BJ (cell line): ENCODE measurements around the gene COL6A3. TPM values are rescaled to one million over a fixed set of nuclear protein-coding genes. Genes with fewer than 3 reads are reported as not detected.

Source experiments
- CTCF ChIA-PET: fragments of 350-600 bp; formaldehyde crosslinking; extraction: SDS; loops from one replicate; lab custom pipeline; 2021; ENCODE audit warnings: antibody characterized with exemption, inconsistent platforms; lab: Yijun Ruan, JAX
- POLR2A ChIA-PET: fragments of 300-600 bp; sonication (Branson Sonifier 250); formaldehyde crosslinking; extraction: SDS; loops from one replicate; lab custom pipeline; 2021; ENCODE audit warnings: antibody characterized with exemption; lab: Charles Lee
- DNase-seq: peaks from one replicate; pipeline ENCODE4 v3.0.0-alpha.2; 2011; ENCODE audit warnings: low read depth
- H3K27me3 ChIP-seq: 2 replicates; pipeline ENCODE4 v1.6.0; 2011; ENCODE audit warnings: low read length; ENCODE audit not compliant: control insufficient read depth, insufficient read depth
- H3K36me3 ChIP-seq: 2 replicates; pipeline ENCODE4 v1.5.1; 2011; ENCODE audit warnings: low read length; ENCODE audit not compliant: control insufficient read depth, insufficient read depth
- H3K4me3 ChIP-seq: 2 replicates; pipeline ENCODE4 v1.5.1; 2011; ENCODE audit warnings: low read depth, mild to moderate bottlenecking, control low read depth, low read length
- polyA plus RNA-seq: library from polyadenylated mRNA; depleted of rRNA; stranded (reverse); fragments of >200 nt; gene quantifications from 2 replicates; pipeline ENCODE4 v1.2.3, GENCODE V29; 2011
- TF ChIP-seq, protein P1 (sequence below): IDR thresholded peaks from 2 replicates; pipeline ENCODE4 v1.5.1; 2011; ENCODE audit warnings: low read depth, mild to moderate bottlenecking, control low read depth, inconsistent platforms, low read length, moderate library complexity; ENCODE audit not compliant: insufficient read depth

COL6A3 gene
- polyA plus RNA-seq, 1 experiment: 695 TPM

DNA sequence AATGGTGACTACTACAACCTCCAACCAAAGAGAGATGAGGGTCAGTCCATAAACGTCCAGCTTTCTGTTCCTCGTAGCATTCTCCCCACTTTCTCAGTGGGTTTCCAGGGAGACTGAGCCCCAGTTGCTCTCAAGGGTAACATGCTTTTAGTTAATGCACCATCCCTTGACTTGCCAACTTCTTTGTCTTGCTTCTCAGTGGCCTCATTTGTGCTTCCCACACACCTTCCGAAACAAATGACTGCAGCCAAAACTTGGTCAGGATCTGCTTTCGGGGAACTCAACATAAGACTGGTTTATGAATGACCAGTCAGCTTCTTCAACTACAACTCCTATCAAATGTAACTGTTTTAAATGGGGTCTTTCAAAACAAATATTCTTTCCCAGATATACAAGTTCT, 94.1 kb downstream of the COL6A3 start:
- ChIA-PET CTCF (interaction anchor here (1.5 kb wide), 1 partner anchor 166 kb away, joined by 3 read pairs; no protein-coding TSS in a partner anchor), POLR2A (no interaction called here)
- peaks cover 17% of the 10 kb centered on the region for H3K36me3 ChIP-seq
- TF ChIP-seq, protein P1, sequence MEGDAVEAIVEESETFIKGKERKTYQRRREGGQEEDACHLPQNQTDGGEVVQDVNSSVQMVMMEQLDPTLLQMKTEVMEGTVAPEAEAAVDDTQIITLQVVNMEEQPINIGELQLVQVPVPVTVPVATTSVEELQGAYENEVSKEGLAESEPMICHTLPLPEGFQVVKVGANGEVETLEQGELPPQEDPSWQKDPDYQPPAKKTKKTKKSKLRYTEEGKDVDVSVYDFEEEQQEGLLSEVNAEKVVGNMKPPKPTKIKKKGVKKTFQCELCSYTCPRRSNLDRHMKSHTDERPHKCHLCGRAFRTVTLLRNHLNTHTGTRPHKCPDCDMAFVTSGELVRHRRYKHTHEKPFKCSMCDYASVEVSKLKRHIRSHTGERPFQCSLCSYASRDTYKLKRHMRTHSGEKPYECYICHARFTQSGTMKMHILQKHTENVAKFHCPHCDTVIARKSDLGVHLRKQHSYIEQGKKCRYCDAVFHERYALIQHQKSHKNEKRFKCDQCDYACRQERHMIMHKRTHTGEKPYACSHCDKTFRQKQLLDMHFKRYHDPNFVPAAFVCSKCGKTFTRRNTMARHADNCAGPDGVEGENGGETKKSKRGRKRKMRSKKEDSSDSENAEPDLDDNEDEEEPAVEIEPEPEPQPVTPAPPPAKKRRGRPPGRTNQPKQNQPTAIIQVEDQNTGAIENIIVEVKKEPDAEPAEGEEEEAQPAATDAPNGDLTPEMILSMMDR: no peak
- no peak for DNase-seq
- H3K27me3 ChIP-seq: no peaks in the 10 kb centered on the region
- H3K4me3 ChIP-seq: no peak overlapping the region

DNA sequence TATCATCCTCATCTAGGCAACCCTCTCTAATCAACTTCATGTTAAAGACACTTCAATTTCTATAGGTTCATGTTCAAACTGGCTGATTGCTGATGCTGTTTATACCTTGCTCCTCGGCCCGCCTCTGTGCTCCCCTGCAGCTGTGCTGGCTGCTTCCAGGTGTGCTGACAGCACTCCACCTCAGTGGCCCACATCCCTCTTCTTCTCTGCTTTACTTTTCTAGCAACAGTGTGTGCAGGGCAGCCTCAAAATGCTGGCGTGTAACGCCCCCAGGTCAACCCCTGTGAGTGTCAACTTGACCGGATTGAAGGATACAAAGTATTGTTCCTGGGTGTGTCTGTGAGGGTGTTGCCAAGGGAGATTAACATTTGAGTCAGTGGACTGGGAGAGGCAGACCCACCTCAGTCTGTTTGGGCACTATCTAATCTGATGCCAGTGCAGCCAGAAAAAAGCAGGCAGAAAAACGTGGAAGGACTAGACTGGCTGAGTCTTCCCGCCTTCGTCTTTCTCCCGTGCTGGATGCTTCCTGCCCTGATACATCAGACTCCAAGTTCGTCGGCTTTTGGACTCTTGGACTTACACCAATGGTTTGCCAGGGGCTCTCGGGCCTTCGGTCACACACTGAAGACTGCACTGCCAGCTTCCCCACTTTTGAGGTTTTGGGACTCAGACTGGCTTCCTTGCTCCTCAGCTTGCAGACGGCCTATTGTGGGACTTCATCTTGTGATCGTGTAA, 94.7 kb downstream of the COL6A3 start:
- H3K4me3 ChIP-seq: no peak overlapping the region
- TF ChIP-seq, protein P1: no peak
- H3K36me3 ChIP-seq: peaks cover 12% of the 10 kb centered on the region
- no peaks in the 10 kb centered on the region for H3K27me3 ChIP-seq
- no peak for DNase-seq
- ChIA-PET CTCF (interaction anchor here (1.5 kb wide), 1 partner anchor 165 kb away, joined by 3 read pairs; no protein-coding TSS in a partner anchor), POLR2A (no interaction called here)

DNA sequence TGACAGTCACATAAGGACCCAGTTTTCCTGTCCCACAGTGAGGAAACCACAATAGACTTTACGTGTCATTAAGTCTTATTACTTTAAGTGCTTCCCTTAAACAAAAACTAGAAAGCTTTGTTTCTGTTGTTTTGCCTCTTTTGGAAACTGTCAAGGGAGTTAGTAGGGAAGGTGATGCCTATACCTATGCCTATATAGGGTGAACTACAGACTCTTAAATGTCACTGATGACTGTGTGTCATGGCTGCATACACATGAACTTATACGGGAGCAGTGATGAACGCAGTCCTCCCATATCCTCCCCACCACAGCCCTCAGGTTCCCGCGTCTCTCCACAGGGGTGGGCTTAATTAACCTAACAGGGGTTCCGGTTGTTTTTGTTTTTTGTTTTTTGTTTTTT, 97.6 kb downstream of the COL6A3 start:
- ChIA-PET CTCF (interaction anchor here (1.5 to 2.1 kb wide), 2 partner anchors 26 to 59 kb away, joined by 3 to 5 read pairs; no protein-coding TSS in a partner anchor), POLR2A (no interaction called here)
- Histone ChIP-seq H3K27me3 (no peaks in the 10 kb centered on the region), H3K36me3 (0 out of 2 replicates have a peak, but pooled peaks cover 2% of the 10 kb centered on the region), H3K4me3 (no peak overlapping the region)
- no peak for DNase-seq
- TF ChIP-seq, protein P1: no peak

DNA sequence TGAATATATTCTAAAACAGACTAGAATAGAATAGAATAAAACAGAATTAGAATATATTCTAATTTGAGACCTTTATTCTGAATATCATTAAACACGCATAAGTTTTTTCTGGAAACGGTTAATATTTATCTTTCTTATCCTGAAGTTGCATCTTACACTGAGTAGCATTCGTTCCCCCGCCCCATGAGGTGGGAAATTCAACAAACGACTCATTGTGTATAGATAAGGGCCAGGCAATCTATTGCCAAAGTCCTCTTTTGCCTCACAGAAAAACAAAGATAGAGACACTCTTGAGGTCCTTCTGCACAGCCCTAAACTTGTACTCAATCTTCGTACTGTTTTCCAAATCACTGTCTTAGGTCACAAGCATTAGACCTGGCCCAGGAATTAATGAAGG, 98.1 kb downstream of the COL6A3 start:
- 0 out of 2 replicates have a peak, but pooled peaks cover 2% of the 10 kb centered on the region for H3K36me3 ChIP-seq
- H3K4me3 ChIP-seq: no peak overlapping the region
- no peak for DNase-seq
- no peaks in the 10 kb centered on the region for H3K27me3 ChIP-seq
- TF ChIP-seq, protein P1: no peak
- ChIA-PET CTCF (interaction anchor here (0.9 to 2.1 kb wide), 7 partner anchors 19 to 154 kb away, joined by 3 to 9 read pairs (median 4); no protein-coding TSS in a partner anchor), POLR2A (interaction anchor here (0.6 to 1.7 kb wide), 10 partner anchors 12 to 185 kb away, joined by 3 to 11 read pairs (median 4); no protein-coding TSS in a partner anchor)

DNA sequence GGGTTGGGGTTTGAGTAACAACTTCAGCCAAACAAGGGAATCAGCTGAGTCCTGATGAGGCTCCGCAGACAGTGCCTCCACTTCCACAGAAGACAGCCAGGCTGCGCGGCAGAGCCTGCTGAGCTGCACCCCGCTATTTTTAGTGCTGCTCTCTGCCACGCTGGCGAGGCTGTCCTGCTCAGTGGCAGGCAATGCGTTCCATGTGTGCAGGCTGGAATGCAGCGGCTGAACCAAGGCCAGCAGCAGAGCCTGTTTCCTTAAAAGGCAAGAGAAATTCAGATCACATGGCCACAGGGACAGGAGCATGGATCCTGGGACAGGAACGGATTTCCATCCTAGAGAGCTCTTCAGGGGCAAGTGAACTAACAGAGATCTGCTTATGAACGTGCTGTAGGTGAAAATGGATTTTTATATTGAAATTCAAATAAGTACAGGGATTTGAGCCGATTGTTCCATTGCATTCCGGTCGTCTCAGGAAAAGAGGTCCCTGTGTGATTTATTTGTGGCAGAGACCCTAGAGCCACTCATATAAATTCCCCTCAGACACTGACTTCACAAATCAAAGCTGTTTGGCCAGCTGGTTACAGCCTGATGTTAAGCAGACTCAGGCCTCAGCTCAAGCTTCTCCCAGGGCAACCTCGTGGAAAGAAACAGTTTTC, 98.7 kb downstream of the COL6A3 start:
- ChIA-PET POLR2A (interaction anchor here (0.6 to 1.7 kb wide), 14 partner anchors 9 to 191 kb away, joined by 3 to 11 read pairs (median 3); no protein-coding TSS in a partner anchor), CTCF (interaction anchor here (0.7 to 2.1 kb wide), 13 partner anchors 9 to 1284 kb away, joined by 3 to 9 read pairs (median 3); no protein-coding TSS in a partner anchor)
- H3K36me3 ChIP-seq: no peaks in the 10 kb centered on the region

More for the DNA sequence above, 98.7 kb downstream of the COL6A3 start:
- DNase-seq: peak; percentile 95
- TF ChIP-seq, protein P1: peak; percentile 67
- Histone ChIP-seq H3K4me3 (no peak overlapping the region), H3K27me3 (no peaks in the 10 kb centered on the region)
